SU-DHL-6 (cell line): ENCODE measurements around the gene PNMA8A.

Experiments used
- EZH2phosphoT487 ChIP-seq: fragments of 200-600 bp; sonication (generic), shearing (Covaris generic); conservative IDR thresholded peaks from 2 replicates; pipeline ENCODE4 v1.6.1; 2018; ENCODE audit warnings: mild to moderate bottlenecking, antibody characterized with exemption, low read length, moderate library complexity, mixed read lengths
- TF ChIP-seq, protein P1 (sequence below): fragments of 200-600 bp; sonication (generic); IDR thresholded peaks from one replicate; pipeline ENCODE4 v1.5.1; 2017; ENCODE audit warnings: antibody characterized with exemption, mild to moderate bottlenecking, low read length, moderate library complexity; ENCODE audit not compliant: insufficient read depth, poor library complexity, severe bottlenecking

DNA sequence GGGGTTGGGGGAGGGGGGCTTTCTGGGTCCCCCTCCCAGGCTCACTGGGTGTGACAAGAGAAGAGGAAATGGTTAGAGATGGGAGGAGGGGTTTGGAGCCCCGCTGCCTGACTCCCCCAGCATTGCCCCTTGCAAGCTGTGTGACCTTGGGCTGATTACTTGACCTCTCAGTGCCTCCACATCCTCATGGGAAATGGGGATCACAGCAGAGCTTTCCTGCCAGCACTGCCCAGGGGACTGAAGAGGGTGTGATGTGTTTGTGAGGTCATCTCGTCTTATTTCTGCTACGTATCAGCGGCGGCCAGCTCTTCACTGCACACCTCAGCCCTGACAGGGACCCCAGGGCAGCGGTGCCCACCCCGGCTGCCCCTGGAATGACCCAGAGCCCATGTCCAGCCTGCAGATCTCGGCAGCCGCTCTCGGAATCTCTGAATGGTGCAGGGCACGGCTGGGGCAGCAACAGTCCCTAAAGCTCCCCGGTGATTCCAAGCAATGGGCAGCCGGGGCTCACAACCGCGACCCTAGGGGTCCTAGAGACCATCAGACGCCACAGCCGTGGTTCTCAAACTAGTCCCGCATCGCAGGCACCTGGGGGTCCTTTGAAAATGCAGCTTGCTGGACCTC lies 15.9 kb upstream of the PNMA8A start:
- TF ChIP-seq, protein P1, sequence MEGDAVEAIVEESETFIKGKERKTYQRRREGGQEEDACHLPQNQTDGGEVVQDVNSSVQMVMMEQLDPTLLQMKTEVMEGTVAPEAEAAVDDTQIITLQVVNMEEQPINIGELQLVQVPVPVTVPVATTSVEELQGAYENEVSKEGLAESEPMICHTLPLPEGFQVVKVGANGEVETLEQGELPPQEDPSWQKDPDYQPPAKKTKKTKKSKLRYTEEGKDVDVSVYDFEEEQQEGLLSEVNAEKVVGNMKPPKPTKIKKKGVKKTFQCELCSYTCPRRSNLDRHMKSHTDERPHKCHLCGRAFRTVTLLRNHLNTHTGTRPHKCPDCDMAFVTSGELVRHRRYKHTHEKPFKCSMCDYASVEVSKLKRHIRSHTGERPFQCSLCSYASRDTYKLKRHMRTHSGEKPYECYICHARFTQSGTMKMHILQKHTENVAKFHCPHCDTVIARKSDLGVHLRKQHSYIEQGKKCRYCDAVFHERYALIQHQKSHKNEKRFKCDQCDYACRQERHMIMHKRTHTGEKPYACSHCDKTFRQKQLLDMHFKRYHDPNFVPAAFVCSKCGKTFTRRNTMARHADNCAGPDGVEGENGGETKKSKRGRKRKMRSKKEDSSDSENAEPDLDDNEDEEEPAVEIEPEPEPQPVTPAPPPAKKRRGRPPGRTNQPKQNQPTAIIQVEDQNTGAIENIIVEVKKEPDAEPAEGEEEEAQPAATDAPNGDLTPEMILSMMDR, result no peak
- TF ChIP-seq EZH2phosphoT487, result no peak
